Astrocyte (in vitro differentiated cells and primary cell): ENCODE data around the gene PPP1R12B. TPM values are rescaled to one million over a fixed set of nuclear protein-coding genes. Genes with fewer than 3 reads are reported as not detected.
"Not testable (repeated sequence)": the region's sequence is repeated elsewhere in the genome, so short reads cannot be mapped to it uniquely, and the experiment has no call there.

Experiments used
- DNase-seq: peaks from one replicate; pipeline ENCODE4 v3.0.0-alpha.2; 2010; ENCODE audit warnings: low read depth
- FAIRE-seq: peaks from 2 replicates; lab custom pipeline; 2011; peaks lifted over from hg19 to GRCh38; lab: Jason Lieb, UNC
- H2AFZ ChIP-seq: 2 replicates; pipeline ENCODE4 v1.6.0; 2012; ENCODE audit warnings: low read depth, low read length, inconsistent platforms
- H3K27ac ChIP-seq: 2 replicates; pipeline ENCODE4 v1.5.1; 2011; ENCODE audit warnings: low read depth, low read length, inconsistent platforms
- H3K27me3 ChIP-seq: 2 replicates; pipeline ENCODE4 v1.6.0; 2011; ENCODE audit warnings: low read length, inconsistent platforms; ENCODE audit not compliant: insufficient read depth
- H3K36me3 ChIP-seq: 2 replicates; pipeline ENCODE4 v1.5.1; 2011; ENCODE audit warnings: low read length, inconsistent platforms; ENCODE audit not compliant: insufficient read depth
- H3K4me1 ChIP-seq: 2 replicates; pipeline ENCODE4 v1.5.1; 2011; ENCODE audit warnings: low read length, inconsistent platforms; ENCODE audit not compliant: insufficient read depth
- H3K4me2 ChIP-seq: 2 replicates; pipeline ENCODE4 v1.6.0; 2012; ENCODE audit warnings: low read length, inconsistent platforms
- H3K4me3 ChIP-seq: 2 replicates; pipeline ENCODE4 v1.5.1; 2011; ENCODE audit warnings: low read depth, mild to moderate bottlenecking, low read length, inconsistent platforms; ENCODE audit not compliant: insufficient read depth
- H3K79me2 ChIP-seq: 2 replicates; pipeline ENCODE4 v1.6.0; 2012; ENCODE audit warnings: mild to moderate bottlenecking, low read length, inconsistent platforms; ENCODE audit not compliant: insufficient read depth
- H3K9ac ChIP-seq: 2 replicates; pipeline ENCODE4 v1.6.0; 2012; ENCODE audit warnings: mild to moderate bottlenecking, low read length, inconsistent platforms
- H3K9me3 ChIP-seq: 2 replicates; pipeline ENCODE4 v1.5.1; 2012; ENCODE audit warnings: low read depth, mild to moderate bottlenecking, low read length, inconsistent platforms; ENCODE audit not compliant: insufficient read depth
- H4K20me1 ChIP-seq: 2 replicates; pipeline ENCODE4 v1.6.0; 2012; ENCODE audit warnings: low read length, inconsistent platforms; ENCODE audit not compliant: insufficient read depth
- H3K27ac Mint-ChIP-seq: one replicate; pipeline ENCODE4 v1.8.0; 2021; ENCODE audit warnings: mild to moderate bottlenecking, mixed read lengths; ENCODE audit not compliant: unreplicated experiment
- H3K27me3 Mint-ChIP-seq: one replicate; pipeline ENCODE4 v1.8.0; 2021; ENCODE audit warnings: low read depth, mixed read lengths; ENCODE audit not compliant: unreplicated experiment
- H3K36me3 Mint-ChIP-seq: one replicate; pipeline ENCODE4 v1.8.0; 2021; ENCODE audit warnings: low read depth, mixed read lengths; ENCODE audit not compliant: unreplicated experiment
- H3K4me1 Mint-ChIP-seq: one replicate; pipeline ENCODE4 v1.8.0; 2021; ENCODE audit warnings: low read depth, mixed read lengths; ENCODE audit not compliant: unreplicated experiment
- H3K4me3 Mint-ChIP-seq: one replicate; pipeline ENCODE4 v1.8.0; 2021; ENCODE audit warnings: mild to moderate bottlenecking, moderate library complexity, mixed read lengths; ENCODE audit not compliant: unreplicated experiment
- H3K9me3 Mint-ChIP-seq: one replicate; pipeline ENCODE4 v1.8.0; 2021; ENCODE audit warnings: mild to moderate bottlenecking, mixed read lengths; ENCODE audit not compliant: unreplicated experiment
- CTCF ChIP-seq: IDR thresholded peaks from 2 replicates; pipeline ENCODE4 v1.5.1; 2011; ENCODE audit warnings: low read depth, mild to moderate bottlenecking, inconsistent platforms, low read length, moderate library complexity; ENCODE audit not compliant: insufficient read depth
- EZH2 ChIP-seq: IDR thresholded peaks from 2 replicates; pipeline ENCODE4 v1.6.1; 2012; ENCODE audit warnings: mild to moderate bottlenecking, low read length, inconsistent platforms; ENCODE audit not compliant: insufficient read depth
- total RNA-seq: library from RNA; stranded (reverse); gene quantifications from 2 replicates; pipeline ENCODE4 v1.2.1, GENCODE V29; 2021

The PPP1R12B gene
- total RNA-seq, 1 donor from 2014 or later, result 12.2 TPM

- peak overlapping the region; percentile 43 for H3K27ac Mint-ChIP-seq
- H3K36me3 Mint-ChIP-seq, H3K36me3 ChIP-seq, H3K9me3 ChIP-seq, H3K9ac ChIP-seq, H4K20me1 ChIP-seq, H3K4me2 ChIP-seq, H2AFZ ChIP-seq, H3K9me3 Mint-ChIP-seq, H3K4me3 ChIP-seq, H3K27me3 Mint-ChIP-seq, H3K79me2 ChIP-seq, H3K4me1 ChIP-seq, H3K4me3 Mint-ChIP-seq, H3K27ac ChIP-seq, H3K27me3 ChIP-seq, FAIRE-seq: not testable (repeated sequence)
- DNase-seq, result peak; percentile 39
- peaks cover 12% of the 10 kb centered on the region for H3K4me1 Mint-ChIP-seq
Measured at GRCh38 chr1:202520129-202520856, 171.8 kb downstream of the PPP1R12B start.

DNA sequence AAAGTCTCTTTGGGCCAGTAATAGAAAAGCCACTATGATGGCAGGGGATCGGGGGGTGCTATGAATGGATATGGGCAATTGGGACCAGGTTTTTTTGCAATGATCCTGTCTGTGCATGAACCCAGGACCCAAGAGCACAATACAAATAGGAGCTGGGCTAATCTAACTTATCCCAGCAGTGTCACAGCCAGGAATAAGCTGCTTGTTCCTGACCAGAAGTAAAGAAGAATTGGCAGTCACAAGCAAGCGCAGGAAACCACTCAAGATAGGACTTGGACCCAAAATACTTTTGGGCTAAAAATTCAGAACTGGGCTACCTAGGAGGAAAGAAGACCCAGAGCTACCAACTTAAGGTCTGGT, 172.3 kb downstream of the PPP1R12B start:
- H2AFZ ChIP-seq, H3K4me3 Mint-ChIP-seq, H3K9ac ChIP-seq, H3K4me2 ChIP-seq, H3K36me3 ChIP-seq, H3K79me2 ChIP-seq, H3K9me3 ChIP-seq, H3K4me1 ChIP-seq, H3K36me3 Mint-ChIP-seq, H4K20me1 ChIP-seq, FAIRE-seq, H3K4me3 ChIP-seq, H3K9me3 Mint-ChIP-seq, H3K27ac ChIP-seq, H3K27me3 Mint-ChIP-seq, H3K27ac Mint-ChIP-seq, DNase-seq, H3K27me3 ChIP-seq: not testable (repeated sequence)
- peaks cover 12% of the 10 kb centered on the region for H3K4me1 Mint-ChIP-seq

- not testable (repeated sequence) for H3K4me3 ChIP-seq, H3K9ac ChIP-seq, H3K27ac ChIP-seq, H2AFZ ChIP-seq, H3K4me1 ChIP-seq, H3K4me3 Mint-ChIP-seq, H3K36me3 ChIP-seq, H3K27ac Mint-ChIP-seq, H3K4me2 ChIP-seq, H3K36me3 Mint-ChIP-seq, H4K20me1 ChIP-seq, DNase-seq, H3K27me3 ChIP-seq, H3K9me3 Mint-ChIP-seq, H3K9me3 ChIP-seq, H3K27me3 Mint-ChIP-seq, FAIRE-seq, H3K79me2 ChIP-seq
- peaks cover 12% of the 10 kb centered on the region for H3K4me1 Mint-ChIP-seq
Measured at GRCh38 chr1:202521484-202521883, 173.0 kb downstream of the PPP1R12B start.

DNA sequence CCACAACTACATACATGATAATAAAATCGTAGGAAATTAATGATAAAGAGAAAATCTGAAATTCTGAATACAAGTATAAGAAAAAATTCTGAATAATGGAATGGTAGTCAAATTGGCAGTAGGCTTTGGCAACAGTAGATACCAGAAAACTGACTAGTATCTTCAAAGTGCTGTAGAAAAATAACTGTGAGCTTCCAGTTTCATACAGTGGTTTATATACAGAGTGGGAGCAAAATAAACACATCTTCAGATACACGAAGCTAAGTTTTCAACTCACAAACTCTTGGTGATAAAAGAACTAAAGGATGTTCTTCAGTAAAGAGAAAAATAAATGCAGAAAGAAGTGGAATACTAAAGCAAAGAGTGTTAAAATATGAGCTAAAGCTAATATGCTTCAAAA, 173.4 kb downstream of the PPP1R12B start:
- H4K20me1 ChIP-seq, result no peaks in the 10 kb centered on the region
- TF ChIP-seq EZH2 (no peak), CTCF (no peak)
- Mint-ChIP-seq H3K4me3 (no peak overlapping the region), H3K4me1 (peaks cover 12% of the 10 kb centered on the region), H3K27me3 (no peaks in the 10 kb centered on the region), H3K27ac (no peak overlapping the region), H3K36me3 (peaks cover 3% of the 10 kb centered on the region), H3K9me3 (no peaks in the 10 kb centered on the region)
- no peak overlapping the region for H3K4me2 ChIP-seq
- no peaks in the 10 kb centered on the region for H3K27me3 ChIP-seq
- no peak for DNase-seq
- H3K4me3 ChIP-seq, result no peak overlapping the region
- no peak overlapping the region for H2AFZ ChIP-seq
- no peaks in the 10 kb centered on the region for H3K36me3 ChIP-seq
- no peaks in the 10 kb centered on the region for H3K79me2 ChIP-seq
- H3K9me3 ChIP-seq, result no peaks in the 10 kb centered on the region
- no peaks in the 10 kb centered on the region for H3K4me1 ChIP-seq
- no peak overlapping the region for H3K9ac ChIP-seq
- no peak for FAIRE-seq
- H3K27ac ChIP-seq, result no peak overlapping the region

- H3K9ac ChIP-seq, H3K4me1 ChIP-seq, H2AFZ ChIP-seq, H3K9me3 ChIP-seq, H3K4me1 Mint-ChIP-seq, H3K27ac Mint-ChIP-seq, H3K79me2 ChIP-seq, H4K20me1 ChIP-seq, H3K4me3 ChIP-seq, H3K27me3 ChIP-seq, H3K36me3 ChIP-seq, DNase-seq, H3K27ac ChIP-seq, H3K27me3 Mint-ChIP-seq, H3K36me3 Mint-ChIP-seq, H3K4me3 Mint-ChIP-seq, FAIRE-seq, H3K4me2 ChIP-seq, H3K9me3 Mint-ChIP-seq: not testable (repeated sequence)
Measured at GRCh38 chr1:202526056-202526455, 177.6 kb downstream of the PPP1R12B start.
